Tibial nerve (tissue), 4 donors: ENCODE results near the gene GNG14.

Source experiments
- CTCF ChIP-seq, 5 experiments: fragments of 200-600 bp in 3 of 5; fragments of 450-650 bp in 2 of 5; sonication (generic) in 3 of 5; IDR thresholded peaks; one replicate each; pipeline ENCODE4 v1.5.1; 2016 to 2019; ENCODE audit warnings: antibody characterized with exemption in 5 of 5, mild to moderate bottlenecking in 3 of 5, moderate library complexity in 2 of 5
- EP300 ChIP-seq, 2 donors: sonication (generic); formaldehyde crosslinking; IDR thresholded peaks; one replicate each; pipeline ENCODE4 v1.6.1; 2017; ENCODE audit warnings: antibody characterized with exemption in 2 of 2, mild to moderate bottlenecking in 1 of 2

- TF ChIP-seq CTCF (IDR thresholded peaks at IDR 0.05) (peak; percentile 68 to 84 (median 75)), EP300 (IDR thresholded peaks at IDR 0.05) (no peak)
Measured at GRCh38 chr19:12639901-12640613, 47.7 kb upstream of the GNG14 start.
